Measurements from ENCODE around the gene MYO15B. TPM values are rescaled to one million over a fixed set of nuclear protein-coding genes. Genes with fewer than 3 reads are reported as not detected.

Gene MYO15B
- total RNA-seq (100 to 1,000 TPM in 1 of 9 donors, 10 to 100 TPM in 8; 20.2 to 128 (median 46.9) TPM), polyA plus RNA-seq (100 to 1,000 TPM in 2 of 3 donors, 1 to 10 TPM in 1; 6.2 to 455 (median 157) TPM)
- long read RNA-seq, donor 1, result 0 reads
- long read RNA-seq, donor 2, partial matches to known transcripts, result 0 of 1 reads
- long read RNA-seq, donor 2, other reads (novel, unspliced or antisense), result 0 of 1 reads
- long read RNA-seq, donor 3, result 0 reads
- long read RNA-seq, donor 4, partial matches to known transcripts, result 0 of 1 reads
- long read RNA-seq, donor 4, other reads (novel, unspliced or antisense), result 1 of 1 reads
- long read RNA-seq, donor 5, partial matches to known transcripts, result 13 of 23 reads
- long read RNA-seq, donor 5, other reads (novel, unspliced or antisense), result 10 of 23 reads
- long read RNA-seq, donor 6, partial matches to known transcripts, result 0 of 2 reads
- long read RNA-seq, donor 6, other reads (novel, unspliced or antisense), result 2 of 2 reads
- long read RNA-seq, donor 7, partial matches to known transcripts, result 0 of 1 reads
- long read RNA-seq, donor 7, other reads (novel, unspliced or antisense), result 0 of 1 reads
- long read RNA-seq, donor 8, result 0 reads
- long read RNA-seq, donor 9, result 0 reads
- long read RNA-seq, donor 10, result 0 reads

GRCh38 chr17:75587675-75588595 is at the start of gene MYO15B:
MYO15B (plus strand) TSS chr17:75587800; CDS start chr17:75588058, 258 bp downstream.
- intact Hi-C loops (cut with DNase I), result loop anchor here in 1 of 2 donors (5.0 kb wide), 1 partner anchor 61 kb away; the partner anchor contains the start of gene LLGL2
- Histone ChIP-seq H3K9me3 (replicated peaks in 1 of 3) (no peaks in the 10 kb centered on the region), H3K27ac (peak within 1 kb of the TSS in 4 of 5 donors; percentile 78 to 95 (median 85)), H3K4me3 (peak within 1 kb of the TSS in 2 of 4 donors; percentile 27 to 78), H3K36me3 (replicated peaks in 1 of 2) (no peaks in the 10 kb centered on the region), H3K4me1 (replicated peaks in 1 of 2) (peaks cover 0 to 10% of the 10 kb centered on the region in 2 donors), H3K27me3 (no peaks in the 10 kb centered on the region)
- 16 to 22% (median 18%) methylated on average over 45 to 82 of the region's 82 CpGs for WGBS, 4 donors
- peak; percentile 38 to 61 (median 49) for DNase-seq
- no peak for TF ChIP-seq POLR2A (IDR thresholded peaks at IDR 0.05)
- peak in 3 of 6 experiments; percentile 17 to 57 (median 26) for TF ChIP-seq CTCF (IDR thresholded peaks at IDR 0.05)

GRCh38 chr17:75539967-75540729 is 47.5 kb upstream of the MYO15B start:
- WGBS, 4 donors, result 88 to 94% (median 90%) methylated on average over 5 to 13 of the region's 13 CpGs
- Histone ChIP-seq H3K4me3 (no peak overlapping the region), H3K4me1 (replicated peaks in 1 of 2) (no peaks in the 10 kb centered on the region), H3K9me3 (replicated peaks in 1 of 3) (no peaks in the 10 kb centered on the region), H3K27me3 (no peaks in the 10 kb centered on the region), H3K27ac (no peak overlapping the region), H3K36me3 (replicated peaks in 1 of 2) (no peaks in the 10 kb centered on the region)
- DNase-seq, result no peak
- intact Hi-C loops (cut with DNase I), result no loop called here
- TF ChIP-seq POLR2A (IDR thresholded peaks at IDR 0.05) (no peak), CTCF (IDR thresholded peaks at IDR 0.05) (no peak)

GRCh38 chr17:75540923-75541503 is 46.6 kb upstream of the MYO15B start:
- no peak overlapping the region for H3K4me3 ChIP-seq
- DNase-seq, result no peak
- H3K36me3 ChIP-seq (replicated peaks in 1 of 2), result no peaks in the 10 kb centered on the region
- no peaks in the 10 kb centered on the region for H3K4me1 ChIP-seq (replicated peaks in 1 of 2)
- TF ChIP-seq CTCF (IDR thresholded peaks at IDR 0.05) (no peak), POLR2A (IDR thresholded peaks at IDR 0.05) (no peak)
- no peaks in the 10 kb centered on the region for H3K9me3 ChIP-seq (replicated peaks in 1 of 3)
- H3K27ac ChIP-seq, result no peak overlapping the region
- no peaks in the 10 kb centered on the region for H3K27me3 ChIP-seq
- WGBS, 4 donors, result 14 to 88% (median 58%) methylated on average over 1 to 4 of the region's 4 CpGs
- intact Hi-C loops (cut with DNase I), result no loop called here

Data from adrenal gland (tissue), 19 donors.